Retinal pigment epithelial cell (primary cell): ENCODE results near the gene ERFL.

Source experiments
- DNase-seq: peaks from one replicate; pipeline ENCODE4 v3.0.0-alpha.2; 2010; ENCODE audit warnings: low read depth
- H3K4me3 ChIP-seq: 2 replicates; pipeline ENCODE4 v1.5.1; 2011; ENCODE audit warnings: mild to moderate bottlenecking, low read length, control low read depth, moderate library complexity
- CTCF ChIP-seq: conservative IDR thresholded peaks from 2 replicates; pipeline ENCODE4 v1.5.1; 2011; ENCODE audit warnings: low read depth, low read length, control low read depth, inconsistent platforms

ERFL gene

GRCh38 chr19:41930322-41930722, 2.1 kb upstream of the ERFL start:
- no peak for DNase-seq
- H3K4me3 ChIP-seq: no peak overlapping the region
- TF ChIP-seq CTCF: no peak

- TF ChIP-seq CTCF: no peak
- DNase-seq: no peak
- H3K4me3 ChIP-seq: no peak overlapping the region
These were observed 1.4 kb upstream of the ERFL start for GRCh38 chr19:41929536-41930071.

- no peak for DNase-seq
These were observed 696 bp upstream of the ERFL start for GRCh38 chr19:41928754-41929535.

GRCh38 chr19:41927497-41928192, 604 bp downstream of the ERFL start:
- H3K4me3 ChIP-seq: peak overlapping the region; percentile 28
- TF ChIP-seq CTCF: no peak
- no peak for DNase-seq

More at GRCh38 chr19:41928754-41929535, 696 bp upstream of the ERFL start:
- H3K4me3 ChIP-seq: no peak overlapping the region
- no peak for TF ChIP-seq CTCF

- no peak for DNase-seq
- H3K4me3 ChIP-seq: no peak overlapping the region
- no peak for TF ChIP-seq CTCF
These were observed 1.3 kb downstream of the ERFL start for GRCh38 chr19:41926763-41927496.

GRCh38 chr19:41926028-41926762, 2.1 kb downstream of the ERFL start:
- DNase-seq: no peak
- TF ChIP-seq CTCF: no peak
- H3K4me3 ChIP-seq: no peak overlapping the region
